HepG2 (cell line): ENCODE data around the gene CPN1. TPM values are rescaled to one million over a fixed set of nuclear protein-coding genes. Genes with fewer than 3 reads are reported as not detected.
A peak's percentile ranks its signal among the peaks of the same experiment; 100 is the strongest.

ENCODE experiments used
- ATAC-seq: fragments of 200-7000 bp; cut with Tn5 transposase; 3 replicates; pipeline ENCODE4 v1.9.1; 2020; ENCODE audit warnings: mild to moderate bottlenecking, moderate library complexity
- BruUV-seq: library from RNA; stranded (reverse); fragments of 400-500 nt; replicated peaks from 2 replicates; lab custom pipeline; 2021; lab: Mats Ljungman, UMichigan
- CTCF ChIA-PET: fragments of 300-600 bp; formaldehyde crosslinking; extraction: SDS; loops from one replicate; lab custom pipeline; 2021; ENCODE audit warnings: low total read pairs, inconsistent platforms, low intra/inter-chr PET ratio; lab: Yijun Ruan, JAX
- POLR2A ChIA-PET: fragments of 350-600 bp; sonication (Branson Sonifier 250); formaldehyde crosslinking; loops from one replicate; lab custom pipeline; 2020; ENCODE audit warnings: antibody characterized with exemption, inconsistent platforms; lab: Yijun Ruan, JAX
- DNase-seq: peaks from one replicate; pipeline ENCODE4 v3.0.0-alpha.2; 2015; ENCODE audit warnings: low spot score
- FAIRE-seq: peaks from 3 replicates; lab custom pipeline; 2011; peaks lifted over from hg19 to GRCh38; lab: Jason Lieb, UNC
- H2AFZ ChIP-seq: one replicate; pipeline ENCODE4 v1.6.1; 2011; ENCODE audit warnings: low read length, inconsistent platforms
- H3K27ac ChIP-seq: fragments of 300-600 bp; 3 replicates; pipeline ENCODE4 v1.8.0; 2011; ENCODE audit warnings: mixed run types, mild to moderate bottlenecking, mixed read lengths, low read length, inconsistent platforms; ENCODE audit not compliant: insufficient read depth; ENCODE audit errors: extremely low read length
- H3K27me3 ChIP-seq, 2 experiments: fragments of 200-600 bp in 1 of 2; 2 replicates in 1 of 2; 3 replicates in 1 of 2; pipeline versions ENCODE4 v1.6.0 to v1.8.0; 2011; ENCODE audit warnings: low read length in 2 of 2, mild to moderate bottlenecking in 2 of 2, moderate library complexity in 2 of 2, inconsistent platforms in 1 of 2; ENCODE audit not compliant: insufficient read depth in 2 of 2, control insufficient read depth in 1 of 2
- H3K36me3 ChIP-seq, 2 experiments: fragments of 200-600 bp in 1 of 2; replicated peaks in 1 of 2; 2 replicates in 1 of 2; 3 replicates in 1 of 2; pipeline versions ENCODE4 v1.5.1 to v1.8.0; 2011; ENCODE audit warnings: low read length in 2 of 2, inconsistent platforms in 1 of 2; ENCODE audit not compliant: insufficient read depth in 2 of 2, control insufficient read depth in 1 of 2
- H3K4me1 ChIP-seq: 2 replicates; pipeline ENCODE4 v1.5.1; 2012; ENCODE audit warnings: low read length, inconsistent platforms; ENCODE audit not compliant: insufficient read depth
- H3K4me2 ChIP-seq: 2 replicates; pipeline ENCODE4 v1.6.0; 2011; ENCODE audit warnings: low read depth, low read length, inconsistent platforms
- H3K4me3 ChIP-seq, 3 experiments: fragments of 200-600 bp in 1 of 3; sonication (generic), shearing (Covaris generic) in 1 of 3; replicated peaks in 1 of 3; 2 replicates each; pipeline ENCODE4 v1.5.1; 2011 to 2016; ENCODE audit warnings: low read length in 3 of 3, inconsistent platforms in 2 of 3, low read depth in 2 of 3, mild to moderate bottlenecking in 2 of 3, control low read depth in 1 of 3, mixed read lengths in 1 of 3; ENCODE audit not compliant: insufficient read depth in 1 of 3
- H3K79me2 ChIP-seq: one replicate; pipeline ENCODE4 v1.6.1; 2011; ENCODE audit warnings: low read length, inconsistent platforms; ENCODE audit not compliant: insufficient read depth
- H3K9ac ChIP-seq: 2 replicates; pipeline ENCODE4 v1.6.0; 2011; ENCODE audit warnings: mild to moderate bottlenecking, low read depth, low read length, inconsistent platforms; ENCODE audit not compliant: insufficient read depth
- H3K9me3 ChIP-seq: 2 replicates; pipeline ENCODE4 v1.5.1; 2012; ENCODE audit warnings: mild to moderate bottlenecking, low read length
- H4K20me1 ChIP-seq: 2 replicates; pipeline ENCODE4 v1.6.0; 2011; ENCODE audit warnings: inconsistent platforms, mild to moderate bottlenecking, low read length, moderate library complexity; ENCODE audit not compliant: insufficient read depth
- ZNF142 ChIP-seq: sonication (generic); formaldehyde crosslinking; IDR thresholded peaks from 2 replicates; pipeline ENCODE4 v1.4.0; 2020; ENCODE audit warnings: missing genetic modification reagents
- ZNF7 ChIP-seq: IDR thresholded peaks from 2 replicates; pipeline ENCODE4 v1.6.1; 2016; ENCODE audit warnings: missing biosample characterization, missing genetic modification reagents
- WGBS: methylation state at CpG from one replicate; pipeline ENCODE4 v1.1.6; 2017; ENCODE audit warnings: low lambda C conversion rate; 5-methylcytosine and 5-hydroxymethylcytosine counted together
- in situ Hi-C: cut with HindIII; loops from 2 replicates; pipeline ENCODE4 v1.10.0; 2017; ENCODE audit warnings: low pct_unique_long_range_greater_than_20kb; ENCODE audit not compliant: extremely low pct_ligation_motif_present
- intact Hi-C: fragments of 100-400 bp; cut with micrococcal nuclease; formaldehyde crosslinking; loops from one replicate; pipeline ENCODE4 v1.10.0; 2022; ENCODE audit not compliant: unreplicated experiment
- polyA plus RNA-seq, 8 experiments: library from polyadenylated mRNA; depleted of rRNA in 3 of 8; stranded (reverse) in 7 of 8; unstranded in 1 of 8; fragments of >200 nt; fragmentation: Illumina TruSeq in 4 of 8; extraction: Trizol in 4 of 8; gene quantifications; 2 replicates each; pipeline versions ENCODE4 v1.2.1 to v1.2.3, GENCODE V29; 2011 to 2016; ENCODE audit warnings: low read depth in 4 of 8, missing spikeins in 1 of 8, mixed read lengths in 1 of 8; ENCODE audit not compliant: insufficient read depth in 1 of 8
- total RNA-seq, 5 experiments: library from RNA; depleted of rRNA; stranded (reverse); fragments of >200 nt; fragmentation: Illumina TruSeq; extraction: Trizol; gene quantifications; 2 replicates each; pipeline ENCODE4 v1.2.3, GENCODE V29; 2016; ENCODE audit warnings: low read depth in 1 of 5

CPN1 gene
- total and polyA plus RNA-seq, 2 of the 13 experiments (the other 11 are each of a cell fraction or from before 2014, with no cell fraction given): 17.3 to 35.1 TPM

DNA sequence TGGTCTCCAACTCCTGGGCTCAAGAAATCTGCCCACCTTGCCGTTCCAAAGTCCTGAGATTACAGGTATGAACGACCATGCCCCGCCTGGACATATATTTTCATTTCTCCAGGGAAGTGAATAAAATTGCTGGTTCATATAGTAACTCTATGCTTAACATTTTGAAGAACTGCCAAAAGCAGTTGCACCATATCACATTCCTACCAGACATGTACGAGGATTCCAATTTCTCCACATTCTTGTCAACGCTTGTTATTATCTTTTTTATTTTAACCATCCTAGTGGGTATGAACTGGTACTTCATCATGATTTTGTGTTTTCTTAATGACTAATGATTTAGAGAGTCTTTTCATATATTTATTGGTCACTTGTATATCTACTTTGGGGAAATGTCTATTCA is 21.9 kb upstream of the CPN1 start:
- Histone ChIP-seq H3K4me3 (no peak overlapping the region), H3K27ac (no peak overlapping the region), H3K4me1 (peaks cover 29% of the 10 kb centered on the region), H4K20me1 (no peaks in the 10 kb centered on the region), H3K27me3 (no peaks in the 10 kb centered on the region), H3K9ac (no peak overlapping the region), H3K9me3 (no peaks in the 10 kb centered on the region), H2AFZ (no peak overlapping the region), H3K36me3 (no peaks in the 10 kb centered on the region), H3K79me2 (no peaks in the 10 kb centered on the region), H3K4me2 (no peak overlapping the region)
- FAIRE-seq (no peak), ATAC-seq (no peak), DNase-seq (no peak)
- CTCF ChIA-PET: no interaction called here
- POLR2A ChIA-PET: no interaction called here
- TF ChIP-seq ZNF7 (peak; percentile 89), ZNF142 (CRISPR knock-in tag) (no peak)
- WGBS: 93% methylated on average over 5 of the region's 5 CpGs
- in situ Hi-C loops (loop anchor here (10.0 kb wide), 1 partner anchor 249 kb away; no protein-coding TSS in a partner anchor), intact Hi-C loops (loop anchor here (5.0 kb wide), 3 partner anchors 81 to 246 kb away; partner anchors contain the start of gene ERLIN1)
- BruUV-seq: no TSS peak
